ENCODE results near the gene SPIB.

DNA sequence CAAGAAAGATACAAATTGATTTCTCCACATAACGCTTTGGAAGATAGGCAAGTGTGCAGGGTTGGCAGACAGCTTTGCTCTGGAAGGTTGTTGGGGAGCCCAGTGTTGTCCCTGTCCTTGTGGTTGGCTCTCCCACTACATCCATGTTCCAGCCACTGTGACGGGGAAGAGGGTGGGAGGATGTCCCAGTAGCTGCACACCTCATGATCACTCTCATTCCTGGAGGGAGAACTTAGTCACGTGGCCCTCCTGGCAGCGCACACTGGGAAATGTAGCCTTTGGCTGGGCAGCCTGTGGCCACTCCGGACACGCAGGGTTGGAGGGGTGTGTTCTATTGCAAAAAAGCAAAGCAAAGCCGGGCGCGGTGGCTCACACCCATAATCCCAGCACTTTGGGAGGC, 24.7 kb upstream of the SPIB start:
- no peak for TF ChIP-seq SP1 (IDR thresholded peaks at IDR 0.05)
- no peak for TF ChIP-seq TAF1 (conservative IDR thresholded peaks at IDR 0.05)
- no peak for TF ChIP-seq EGR1 (IDR thresholded peaks at IDR 0.05; ENCODE audit: low read depth in 2 of 2)
- no peak for TF ChIP-seq RAD21 (IDR thresholded peaks at IDR 0.05)
- TF ChIP-seq, protein P1, sequence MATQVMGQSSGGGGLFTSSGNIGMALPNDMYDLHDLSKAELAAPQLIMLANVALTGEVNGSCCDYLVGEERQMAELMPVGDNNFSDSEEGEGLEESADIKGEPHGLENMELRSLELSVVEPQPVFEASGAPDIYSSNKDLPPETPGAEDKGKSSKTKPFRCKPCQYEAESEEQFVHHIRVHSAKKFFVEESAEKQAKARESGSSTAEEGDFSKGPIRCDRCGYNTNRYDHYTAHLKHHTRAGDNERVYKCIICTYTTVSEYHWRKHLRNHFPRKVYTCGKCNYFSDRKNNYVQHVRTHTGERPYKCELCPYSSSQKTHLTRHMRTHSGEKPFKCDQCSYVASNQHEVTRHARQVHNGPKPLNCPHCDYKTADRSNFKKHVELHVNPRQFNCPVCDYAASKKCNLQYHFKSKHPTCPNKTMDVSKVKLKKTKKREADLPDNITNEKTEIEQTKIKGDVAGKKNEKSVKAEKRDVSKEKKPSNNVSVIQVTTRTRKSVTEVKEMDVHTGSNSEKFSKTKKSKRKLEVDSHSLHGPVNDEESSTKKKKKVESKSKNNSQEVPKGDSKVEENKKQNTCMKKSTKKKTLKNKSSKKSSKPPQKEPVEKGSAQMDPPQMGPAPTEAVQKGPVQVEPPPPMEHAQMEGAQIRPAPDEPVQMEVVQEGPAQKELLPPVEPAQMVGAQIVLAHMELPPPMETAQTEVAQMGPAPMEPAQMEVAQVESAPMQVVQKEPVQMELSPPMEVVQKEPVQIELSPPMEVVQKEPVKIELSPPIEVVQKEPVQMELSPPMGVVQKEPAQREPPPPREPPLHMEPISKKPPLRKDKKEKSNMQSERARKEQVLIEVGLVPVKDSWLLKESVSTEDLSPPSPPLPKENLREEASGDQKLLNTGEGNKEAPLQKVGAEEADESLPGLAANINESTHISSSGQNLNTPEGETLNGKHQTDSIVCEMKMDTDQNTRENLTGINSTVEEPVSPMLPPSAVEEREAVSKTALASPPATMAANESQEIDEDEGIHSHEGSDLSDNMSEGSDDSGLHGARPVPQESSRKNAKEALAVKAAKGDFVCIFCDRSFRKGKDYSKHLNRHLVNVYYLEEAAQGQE (IDR thresholded peaks at IDR 0.05), result no peak
- TF ChIP-seq, protein P2, sequence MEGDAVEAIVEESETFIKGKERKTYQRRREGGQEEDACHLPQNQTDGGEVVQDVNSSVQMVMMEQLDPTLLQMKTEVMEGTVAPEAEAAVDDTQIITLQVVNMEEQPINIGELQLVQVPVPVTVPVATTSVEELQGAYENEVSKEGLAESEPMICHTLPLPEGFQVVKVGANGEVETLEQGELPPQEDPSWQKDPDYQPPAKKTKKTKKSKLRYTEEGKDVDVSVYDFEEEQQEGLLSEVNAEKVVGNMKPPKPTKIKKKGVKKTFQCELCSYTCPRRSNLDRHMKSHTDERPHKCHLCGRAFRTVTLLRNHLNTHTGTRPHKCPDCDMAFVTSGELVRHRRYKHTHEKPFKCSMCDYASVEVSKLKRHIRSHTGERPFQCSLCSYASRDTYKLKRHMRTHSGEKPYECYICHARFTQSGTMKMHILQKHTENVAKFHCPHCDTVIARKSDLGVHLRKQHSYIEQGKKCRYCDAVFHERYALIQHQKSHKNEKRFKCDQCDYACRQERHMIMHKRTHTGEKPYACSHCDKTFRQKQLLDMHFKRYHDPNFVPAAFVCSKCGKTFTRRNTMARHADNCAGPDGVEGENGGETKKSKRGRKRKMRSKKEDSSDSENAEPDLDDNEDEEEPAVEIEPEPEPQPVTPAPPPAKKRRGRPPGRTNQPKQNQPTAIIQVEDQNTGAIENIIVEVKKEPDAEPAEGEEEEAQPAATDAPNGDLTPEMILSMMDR (IDR thresholded peaks at IDR 0.05; ENCODE audit: low read depth, low read length, missing input control), result no peak

Data from liver (tissue), 3 donors.